Mucosa of rectum (tissue), 2 donors: ENCODE results near the gene TLCD5.
A peak's percentile ranks its signal among the peaks of the same experiment; 100 is the strongest.

Experiments used
- H3K27ac ChIP-seq, 2 donors: one replicate each; pipeline ENCODE4 v1.7.0; 2013; ENCODE audit warnings: inconsistent platforms in 2 of 2, low read depth in 2 of 2, low read length in 2 of 2
- H3K27me3 ChIP-seq, 2 donors: one replicate each; pipeline ENCODE4 v1.7.0; 2013; ENCODE audit warnings: low read length in 2 of 2; ENCODE audit not compliant: control insufficient read depth in 2 of 2, insufficient read depth in 2 of 2
- H3K36me3 ChIP-seq, 2 donors: one replicate each; pipeline ENCODE4 v1.7.0; 2013; ENCODE audit warnings: low read length in 2 of 2; ENCODE audit not compliant: control insufficient read depth in 2 of 2, insufficient read depth in 2 of 2
- H3K4me1 ChIP-seq, 2 donors: one replicate each; pipeline ENCODE4 v1.7.0; 2013; ENCODE audit warnings: low read length in 2 of 2, mild to moderate bottlenecking in 1 of 2; ENCODE audit not compliant: control insufficient read depth in 2 of 2, insufficient read depth in 2 of 2
- H3K4me3 ChIP-seq, 2 donors: one replicate each; pipeline ENCODE4 v1.7.0; 2013; ENCODE audit warnings: low read length in 2 of 2
- H3K9ac ChIP-seq, 2 donors: one replicate each; pipeline ENCODE4 v1.7.0; 2013; ENCODE audit warnings: low read length in 2 of 2, low read depth in 1 of 2, mild to moderate bottlenecking in 1 of 2
- H3K9me3 ChIP-seq, 2 donors: one replicate each; pipeline ENCODE4 v1.7.0; 2013; ENCODE audit warnings: low read length in 2 of 2; ENCODE audit not compliant: control insufficient read depth in 2 of 2
- donor health status: healthy.
- donor health status: Normal muscosa, but diverticular disease.

Gene TLCD5

DNA sequence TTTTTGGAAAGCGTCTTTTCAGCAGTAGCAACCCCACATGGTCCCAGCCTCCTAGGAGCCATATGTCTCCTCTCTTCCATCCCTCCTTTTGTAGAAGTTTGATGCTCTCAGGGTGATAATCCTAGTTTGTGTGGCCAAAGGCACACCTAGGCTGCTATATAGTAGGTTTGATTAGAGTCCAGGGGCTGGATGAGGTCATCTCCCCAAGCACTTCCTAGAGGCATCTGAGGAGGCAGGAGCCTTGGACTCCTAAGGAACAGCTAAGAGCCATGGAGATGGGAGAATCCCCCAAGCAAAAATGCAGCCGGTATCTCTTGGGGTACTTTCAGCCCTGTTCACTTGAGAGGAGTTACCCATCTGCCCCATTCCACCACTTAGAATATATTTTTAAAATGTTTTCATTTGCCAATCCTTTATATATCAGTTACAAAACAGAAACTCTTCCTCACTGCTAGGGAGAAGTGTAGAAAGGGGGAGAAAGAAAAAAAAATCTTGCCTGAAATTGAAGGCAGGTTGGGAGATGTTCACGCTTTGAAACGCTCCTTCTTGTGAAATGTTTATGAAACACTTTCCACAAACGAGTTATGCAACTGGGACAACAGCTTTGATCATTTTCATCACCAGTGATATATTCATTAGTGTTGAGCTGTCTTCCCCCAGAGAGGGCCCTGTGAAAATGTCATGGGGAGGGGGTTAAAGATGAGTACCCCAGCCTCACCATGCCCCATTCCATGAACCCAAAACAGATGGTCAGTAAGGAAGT lies 31.9 kb upstream of the TLCD5 start:
- Histone ChIP-seq H3K27me3 (peaks cover 0 to 8% of the 10 kb centered on the region in 2 donors), H3K36me3 (no peaks in the 10 kb centered on the region), H3K9ac (no peak overlapping the region), H3K27ac (no peak overlapping the region), H3K4me3 (no peak overlapping the region), H3K4me1 (peaks cover 0 to 12% of the 10 kb centered on the region in 2 donors), H3K9me3 (no peaks in the 10 kb centered on the region)

DNA sequence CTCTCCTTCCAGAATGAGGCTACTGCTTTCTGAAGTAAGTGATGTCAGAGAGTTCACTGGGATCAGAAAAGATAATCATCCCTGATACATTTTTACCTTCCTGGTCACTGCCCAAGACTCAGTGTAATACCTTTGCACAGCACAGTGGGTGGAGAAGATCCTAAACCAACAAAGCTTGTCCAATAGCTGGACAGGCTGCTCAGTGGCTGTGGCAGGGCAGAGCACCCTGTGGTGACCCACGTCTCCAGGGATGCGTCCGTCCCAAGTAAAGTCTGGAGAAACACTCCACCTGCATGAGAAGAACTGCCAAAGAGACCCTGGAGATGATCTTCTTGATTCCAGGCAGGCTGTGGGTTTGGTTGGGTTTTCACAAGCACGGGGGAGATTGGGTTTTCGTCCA lies 31.0 kb upstream of the TLCD5 start:
- peaks cover 0 to 6% of the 10 kb centered on the region in 2 donors for H3K27me3 ChIP-seq
- no peak overlapping the region for H3K27ac ChIP-seq
- H3K4me1 ChIP-seq: peaks cover 0 to 12% of the 10 kb centered on the region in 2 donors
- H3K4me3 ChIP-seq: no peak overlapping the region
- no peak overlapping the region for H3K9ac ChIP-seq
- H3K9me3 ChIP-seq: no peaks in the 10 kb centered on the region
- H3K36me3 ChIP-seq: no peaks in the 10 kb centered on the region

DNA sequence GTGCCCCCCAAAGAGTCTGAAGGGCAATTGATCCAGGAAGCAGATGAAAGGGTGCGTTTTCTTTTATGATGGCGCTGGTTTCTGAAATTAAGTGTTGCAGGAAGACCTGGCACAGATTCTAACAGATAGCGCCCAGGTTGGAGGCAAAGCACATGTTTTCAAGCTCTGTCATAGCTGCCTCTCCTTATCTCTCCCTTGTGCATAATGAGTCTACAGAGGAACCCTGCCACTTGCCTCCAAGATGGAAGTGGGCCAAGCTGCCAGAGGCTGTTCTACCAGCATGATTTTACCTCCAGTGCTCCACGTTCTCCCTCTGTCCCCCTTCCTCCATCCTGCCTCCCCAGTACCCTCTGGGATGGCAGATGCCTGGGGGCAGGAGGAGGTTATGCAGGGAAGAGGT lies 30.0 kb upstream of the TLCD5 start:
- Histone ChIP-seq H3K27me3 (peaks cover 0 to 6% of the 10 kb centered on the region in 2 donors), H3K36me3 (no peaks in the 10 kb centered on the region), H3K9me3 (no peaks in the 10 kb centered on the region), H3K9ac (no peak overlapping the region), H3K27ac (no peak overlapping the region), H3K4me3 (no peak overlapping the region), H3K4me1 (peaks cover 0 to 15% of the 10 kb centered on the region in 2 donors)

DNA sequence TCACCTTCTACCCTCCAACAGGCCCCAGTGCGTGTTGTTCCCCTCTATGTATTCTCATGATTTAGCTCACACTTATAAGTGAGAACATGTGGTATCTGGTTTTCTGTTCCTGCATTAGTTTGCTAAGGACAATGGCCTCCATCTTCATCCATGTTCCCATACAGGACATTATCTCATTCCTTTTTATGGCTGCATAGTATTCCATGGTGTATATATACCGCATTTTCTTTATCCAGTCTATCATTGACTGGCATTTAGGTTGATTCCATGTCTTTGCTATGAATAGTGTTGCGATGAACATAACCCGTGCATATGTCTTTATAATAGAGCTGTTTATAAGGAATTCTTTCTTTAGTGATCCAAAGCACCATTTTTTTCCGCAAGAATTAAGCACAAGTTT lies 28.5 kb upstream of the TLCD5 start:
- H3K9ac ChIP-seq: no peak overlapping the region
- H3K4me1 ChIP-seq: peaks cover under 1 to 9% of the 10 kb centered on the region in 2 donors
- H3K9me3 ChIP-seq: no peaks in the 10 kb centered on the region
- H3K27ac ChIP-seq: no peak overlapping the region
- H3K36me3 ChIP-seq: no peaks in the 10 kb centered on the region
- peaks cover 0 to 6% of the 10 kb centered on the region in 2 donors for H3K27me3 ChIP-seq
- H3K4me3 ChIP-seq: no peak overlapping the region

DNA sequence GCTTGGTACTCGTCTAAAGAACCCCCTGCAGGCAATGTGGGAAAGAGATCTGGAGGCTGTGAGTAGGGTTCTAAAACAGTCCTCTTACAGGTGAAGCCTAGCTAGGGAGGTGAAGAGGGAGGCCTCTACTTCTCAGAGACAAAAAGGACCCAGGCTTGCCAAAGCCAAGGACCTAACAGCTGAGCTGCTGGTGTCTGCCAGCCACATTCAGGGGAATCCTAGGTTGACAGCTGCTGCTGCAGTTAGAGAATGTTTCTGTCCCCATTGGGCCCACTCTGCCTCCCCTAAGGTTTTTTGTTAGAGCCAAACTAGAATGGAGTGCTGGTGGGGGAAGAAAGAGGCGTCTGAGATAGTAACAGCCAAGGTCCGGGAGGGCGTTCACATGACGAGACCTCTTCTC lies 26.6 kb upstream of the TLCD5 start:
- Histone ChIP-seq H3K4me3 (no peak overlapping the region), H3K36me3 (no peaks in the 10 kb centered on the region), H3K27me3 (peaks cover 0 to 6% of the 10 kb centered on the region in 2 donors), H3K9ac (no peak overlapping the region), H3K9me3 (no peaks in the 10 kb centered on the region), H3K27ac (no peak overlapping the region), H3K4me1 (peaks cover 14 to 23% of the 10 kb centered on the region in 2 donors)

DNA sequence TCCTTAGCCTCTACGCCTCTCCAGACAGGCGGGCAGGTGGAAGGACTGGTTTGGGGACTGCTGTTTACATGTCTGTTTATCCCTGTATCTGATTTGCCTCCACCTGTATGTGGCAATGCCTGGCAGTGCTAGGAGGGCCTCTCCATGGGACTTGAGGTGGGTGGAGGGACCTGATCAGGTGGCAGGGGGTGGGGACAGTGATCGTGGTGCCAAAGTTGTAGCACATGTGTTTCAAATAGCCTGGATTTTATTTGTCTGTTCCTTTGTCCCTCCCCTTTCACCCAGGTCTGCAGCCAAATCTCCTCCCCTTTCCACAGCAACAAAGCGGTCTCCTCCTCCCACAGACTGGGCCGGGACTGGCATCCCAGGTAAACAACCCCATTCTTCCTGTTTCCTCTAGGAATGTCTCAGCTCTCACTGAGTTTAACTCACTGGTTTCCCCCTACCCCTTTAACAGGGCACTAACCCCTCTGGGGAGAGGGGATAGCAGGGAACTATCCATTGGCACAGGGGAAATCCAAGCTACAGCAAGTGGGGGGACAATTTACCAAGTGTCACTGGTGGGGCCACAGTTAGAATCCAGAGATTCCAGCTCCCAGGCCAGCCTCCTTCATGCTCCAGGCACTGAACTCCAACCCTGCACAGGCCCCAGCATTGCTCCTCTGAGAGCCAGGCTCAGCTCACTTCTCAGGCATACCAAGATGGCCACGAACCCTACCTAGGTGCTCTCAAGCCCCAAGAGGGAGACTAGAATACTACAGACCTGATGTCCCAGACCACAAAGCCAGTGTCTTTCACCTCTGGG lies 22.9 kb upstream of the TLCD5 start:
- no peaks in the 10 kb centered on the region for H3K9me3 ChIP-seq
- no peaks in the 10 kb centered on the region for H3K27me3 ChIP-seq
- H3K27ac ChIP-seq: peak overlapping the region; percentile 55 to 68
- peak overlapping the region in 1 of 2 donors; percentile 40 for H3K9ac ChIP-seq
- no peaks in the 10 kb centered on the region for H3K36me3 ChIP-seq
- peak overlapping the region in 1 of 2 donors; percentile 13 for H3K4me3 ChIP-seq
- H3K4me1 ChIP-seq: peaks cover 20 to 36% of the 10 kb centered on the region in 2 donors

DNA sequence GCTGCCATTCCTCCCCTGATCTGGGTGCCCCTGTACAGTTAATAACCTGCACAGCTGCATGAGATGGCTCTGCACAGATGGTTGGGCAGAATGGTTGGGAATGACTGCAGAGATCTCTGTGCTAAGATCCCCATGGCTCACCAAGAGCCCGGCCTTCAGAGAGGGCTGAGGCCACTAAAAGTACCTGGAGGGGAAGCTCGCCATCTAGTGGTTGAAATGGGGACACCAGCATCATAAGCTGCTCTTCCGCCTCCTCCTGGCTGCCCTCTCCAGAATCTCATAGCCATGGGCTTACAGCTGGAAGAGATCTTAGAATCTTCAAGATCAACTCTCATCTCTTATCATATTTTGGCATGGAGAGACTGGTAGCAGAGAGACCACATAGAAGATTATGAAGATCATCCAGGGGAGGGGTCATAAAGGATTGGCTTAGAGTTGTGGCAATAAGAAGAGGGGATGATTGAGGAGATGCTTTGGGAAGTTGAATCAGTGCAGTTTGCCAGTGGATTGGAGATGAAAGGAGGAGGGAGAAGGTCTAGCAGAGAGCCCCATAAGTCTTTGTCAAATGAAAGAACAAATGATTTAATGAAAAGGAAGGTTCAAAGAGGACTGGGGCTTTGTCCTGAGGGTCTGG lies 22.0 kb upstream of the TLCD5 start:
- Histone ChIP-seq H3K9ac (no peak overlapping the region), H3K36me3 (no peaks in the 10 kb centered on the region), H3K27me3 (no peaks in the 10 kb centered on the region), H3K27ac (peak overlapping the region; percentile 55 to 68), H3K4me3 (no peak overlapping the region), H3K9me3 (no peaks in the 10 kb centered on the region), H3K4me1 (peaks cover 20 to 36% of the 10 kb centered on the region in 2 donors)

DNA sequence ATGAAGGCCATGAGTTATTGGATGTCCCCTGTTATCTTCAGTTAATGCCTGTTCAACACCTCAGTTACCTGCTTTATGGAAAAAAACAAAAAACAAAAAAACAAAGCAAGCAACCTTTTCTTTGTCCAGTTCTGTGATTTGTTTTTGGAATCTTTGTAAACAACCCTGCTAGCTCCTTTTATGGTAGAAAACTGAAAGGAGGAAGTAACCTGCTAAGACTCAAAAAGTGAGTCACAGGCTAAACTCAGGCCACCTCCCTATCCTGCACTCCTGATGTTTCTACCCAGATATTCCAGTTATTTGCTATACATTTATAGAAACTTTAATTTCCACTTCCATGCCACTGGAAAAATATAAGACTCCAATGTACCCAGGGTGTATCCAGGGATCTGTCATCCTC lies 20.6 kb upstream of the TLCD5 start:
- peak overlapping the region in 1 of 2 donors; percentile 20 for H3K27ac ChIP-seq
- H3K4me1 ChIP-seq: peaks cover 20 to 36% of the 10 kb centered on the region in 2 donors
- H3K9ac ChIP-seq: no peak overlapping the region
- H3K4me3 ChIP-seq: no peak overlapping the region
- no peaks in the 10 kb centered on the region for H3K27me3 ChIP-seq
- no peaks in the 10 kb centered on the region for H3K36me3 ChIP-seq
- no peaks in the 10 kb centered on the region for H3K9me3 ChIP-seq

DNA sequence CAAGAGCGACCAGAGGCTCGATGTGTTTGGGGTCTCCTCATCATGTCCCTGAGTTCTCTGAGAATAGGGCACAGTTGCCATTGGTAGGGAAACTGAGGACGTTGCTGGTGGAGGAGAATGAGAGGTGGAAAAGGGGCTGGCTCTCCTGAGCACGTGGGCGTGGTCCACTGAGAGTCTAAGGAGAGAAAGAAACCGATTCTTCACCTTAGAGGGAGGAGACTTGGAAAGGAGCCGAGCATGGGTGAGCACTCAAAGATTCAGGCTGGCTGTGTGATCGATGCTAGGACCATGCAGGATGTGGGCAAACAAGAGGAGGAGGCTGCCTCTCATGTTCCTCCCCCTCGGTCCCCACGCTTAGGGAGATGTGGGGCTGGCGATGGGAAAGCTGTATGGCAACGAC lies 19.8 kb upstream of the TLCD5 start:
- Histone ChIP-seq H3K9me3 (no peaks in the 10 kb centered on the region), H3K9ac (no peak overlapping the region), H3K27ac (peak overlapping the region in 1 of 2 donors; percentile 34), H3K4me1 (peaks cover 20 to 34% of the 10 kb centered on the region in 2 donors), H3K4me3 (no peak overlapping the region), H3K36me3 (no peaks in the 10 kb centered on the region), H3K27me3 (no peaks in the 10 kb centered on the region)
